Osteocyte (in vitro differentiated cells): ENCODE measurements around the gene LARGE2. TPM values are rescaled to one million over a fixed set of nuclear protein-coding genes. Genes with fewer than 3 reads are reported as not detected.

Source experiments
- DNase-seq: peaks from one replicate; pipeline ENCODE4 v3.0.0; 2021; ENCODE audit warnings: mixed read lengths; ENCODE audit not compliant: unreplicated experiment; ENCODE audit errors: extremely low spot score
- H3K27ac Mint-ChIP-seq: one replicate; pipeline ENCODE4 v1.8.0; 2021; ENCODE audit warnings: mild to moderate bottlenecking, mixed read lengths; ENCODE audit not compliant: unreplicated experiment
- H3K27me3 Mint-ChIP-seq: one replicate; pipeline ENCODE4 v1.8.0; 2021; ENCODE audit warnings: mixed read lengths; ENCODE audit not compliant: unreplicated experiment
- H3K36me3 Mint-ChIP-seq: one replicate; pipeline ENCODE4 v1.8.0; 2021; ENCODE audit warnings: mixed read lengths; ENCODE audit not compliant: unreplicated experiment
- H3K4me1 Mint-ChIP-seq: one replicate; pipeline ENCODE4 v1.8.0; 2021; ENCODE audit warnings: mixed read lengths; ENCODE audit not compliant: unreplicated experiment
- H3K4me3 Mint-ChIP-seq: one replicate; pipeline ENCODE4 v1.8.0; 2021; ENCODE audit warnings: mild to moderate bottlenecking, moderate library complexity, mixed read lengths; ENCODE audit not compliant: unreplicated experiment
- H3K9me3 Mint-ChIP-seq: one replicate; pipeline ENCODE4 v1.8.0; 2021; ENCODE audit warnings: mixed read lengths; ENCODE audit not compliant: unreplicated experiment
- CTCF ChIP-seq: fragments of 200-600 bp; sonication (generic); IDR thresholded peaks from 2 replicates; pipeline ENCODE4 v1.5.0; 2021; ENCODE audit warnings: antibody characterized with exemption, mild to moderate bottlenecking, moderate library complexity
- total RNA-seq: library from RNA; stranded (reverse); gene quantifications from 2 replicates; pipeline ENCODE4 v1.2.1, GENCODE V29; 2021

The LARGE2 gene
- total RNA-seq, 1 donor from 2014 or later, result not detected

DNA sequence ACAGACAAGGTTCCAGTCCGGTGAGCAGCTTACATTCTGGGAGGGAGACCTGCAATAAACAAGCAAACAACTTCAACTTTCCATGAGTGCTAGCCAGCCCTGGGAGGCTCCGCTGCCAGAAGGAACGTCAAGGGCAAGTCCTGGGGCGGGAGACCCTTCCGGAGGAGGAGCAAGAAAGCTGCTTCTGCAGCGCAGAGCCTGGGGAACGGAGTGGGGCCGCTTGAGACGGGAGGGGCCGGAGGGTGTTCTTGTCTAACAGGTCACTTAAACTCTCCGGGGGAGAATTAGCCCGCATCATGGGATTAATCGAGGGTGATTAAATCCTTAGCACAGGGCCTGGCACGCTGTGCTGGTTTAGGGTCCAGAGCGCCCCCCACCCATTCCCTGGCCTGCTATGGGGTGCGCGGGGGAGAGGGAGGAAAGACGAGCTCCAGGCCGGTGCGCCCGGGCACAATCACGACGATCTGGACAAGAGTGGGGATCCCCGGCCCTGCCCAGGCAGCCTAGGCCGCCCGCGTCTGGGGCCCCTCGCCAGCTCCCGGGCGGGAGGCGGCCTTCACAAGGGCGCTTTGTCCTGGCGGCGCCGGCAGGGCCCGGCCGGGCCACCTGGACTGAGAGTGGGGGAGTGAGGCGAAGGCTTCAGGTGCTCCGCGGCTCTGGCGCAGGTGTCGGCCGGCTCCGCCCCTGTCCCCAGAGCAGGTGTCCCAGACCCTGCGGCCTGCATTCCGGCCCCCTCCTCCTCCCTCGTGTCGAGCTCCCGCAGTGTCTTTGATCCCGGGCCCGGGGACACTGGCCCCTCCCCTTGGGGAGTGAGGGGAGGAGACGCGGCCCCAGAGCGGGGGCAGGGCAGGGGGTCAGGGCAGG is 663 bp upstream of the LARGE2 start:
- Mint-ChIP-seq H3K27ac (no peak overlapping the region), H3K27me3 (peaks cover 29% of the 10 kb centered on the region), H3K4me1 (peaks cover 23% of the 10 kb centered on the region), H3K4me3 (no peak overlapping the region), H3K9me3 (no peaks in the 10 kb centered on the region), H3K36me3 (no peaks in the 10 kb centered on the region)
- DNase-seq, result no peak
- TF ChIP-seq CTCF, result no peak

DNA sequence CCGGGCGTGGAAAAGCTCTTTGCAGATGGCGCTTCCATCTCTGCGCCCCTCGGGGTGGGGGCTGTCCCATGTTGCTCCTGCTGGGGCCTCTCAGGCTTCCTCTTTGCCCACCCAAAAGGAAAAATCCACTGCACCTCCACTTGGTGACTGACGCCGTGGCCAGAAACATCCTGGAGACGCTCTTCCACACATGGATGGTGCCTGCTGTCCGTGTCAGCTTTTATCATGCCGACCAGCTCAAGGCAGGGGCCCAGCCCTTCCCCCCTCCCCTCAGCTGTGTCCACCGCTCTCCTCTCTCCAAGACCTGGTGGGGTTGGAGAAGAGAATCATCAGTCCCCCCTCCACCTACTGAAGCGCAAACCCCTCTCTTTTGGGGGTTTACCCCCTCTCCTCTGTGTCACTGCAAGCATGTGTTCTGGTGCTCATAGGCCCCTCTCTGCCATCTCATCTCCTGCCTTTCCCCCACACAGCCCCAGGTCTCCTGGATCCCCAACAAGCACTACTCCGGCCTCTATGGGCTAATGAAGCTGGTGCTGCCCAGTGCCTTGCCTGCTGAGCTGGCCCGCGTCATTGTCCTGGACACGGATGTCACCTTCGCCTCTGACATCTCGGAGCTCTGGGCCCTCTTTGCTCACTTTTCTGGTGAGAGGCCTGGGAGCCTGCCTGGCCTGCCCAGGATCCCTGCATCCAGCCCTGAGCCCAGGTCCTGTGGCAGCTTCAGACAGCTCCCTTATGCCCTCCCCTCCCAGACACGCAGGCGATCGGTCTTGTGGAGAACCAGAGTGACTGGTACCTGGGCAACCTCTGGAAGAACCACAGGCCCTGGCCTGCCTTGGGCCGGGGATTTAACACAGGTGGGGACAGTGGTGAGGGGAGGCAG is 1.8 kb downstream of the LARGE2 start:
- DNase-seq, result no peak
- H3K27ac Mint-ChIP-seq, result no peak overlapping the region
- no peaks in the 10 kb centered on the region for H3K9me3 Mint-ChIP-seq
- peaks cover 12% of the 10 kb centered on the region for H3K4me1 Mint-ChIP-seq
- H3K27me3 Mint-ChIP-seq, result peaks cover 29% of the 10 kb centered on the region
- peak overlapping the region; percentile 40 for H3K4me3 Mint-ChIP-seq
- TF ChIP-seq CTCF, result no peak
- H3K36me3 Mint-ChIP-seq, result no peaks in the 10 kb centered on the region

- Mint-ChIP-seq H3K36me3 (no peaks in the 10 kb centered on the region), H3K27ac (no peak overlapping the region), H3K27me3 (peaks cover 29% of the 10 kb centered on the region)
Observed at GRCh38 chr11:45924927-45925326, 2.5 kb downstream of the LARGE2 start.

GRCh38 chr11:45925550-45925949 is 3.1 kb downstream of the LARGE2 start:
- DNase-seq, result no peak
- TF ChIP-seq CTCF, result no peak
- peaks cover 20% of the 10 kb centered on the region for H3K4me1 Mint-ChIP-seq
- H3K27ac Mint-ChIP-seq, result no peak overlapping the region
- peaks cover 29% of the 10 kb centered on the region for H3K27me3 Mint-ChIP-seq
- H3K4me3 Mint-ChIP-seq, result no peak overlapping the region
- no peaks in the 10 kb centered on the region for H3K9me3 Mint-ChIP-seq
- peaks cover 2% of the 10 kb centered on the region for H3K36me3 Mint-ChIP-seq

More at GRCh38 chr11:45924927-45925326, 2.5 kb downstream of the LARGE2 start:
- TF ChIP-seq CTCF, result no peak
- Mint-ChIP-seq H3K9me3 (no peaks in the 10 kb centered on the region), H3K4me3 (no peak overlapping the region), H3K4me1 (peaks cover 15% of the 10 kb centered on the region)
- DNase-seq, result no peak

DNA sequence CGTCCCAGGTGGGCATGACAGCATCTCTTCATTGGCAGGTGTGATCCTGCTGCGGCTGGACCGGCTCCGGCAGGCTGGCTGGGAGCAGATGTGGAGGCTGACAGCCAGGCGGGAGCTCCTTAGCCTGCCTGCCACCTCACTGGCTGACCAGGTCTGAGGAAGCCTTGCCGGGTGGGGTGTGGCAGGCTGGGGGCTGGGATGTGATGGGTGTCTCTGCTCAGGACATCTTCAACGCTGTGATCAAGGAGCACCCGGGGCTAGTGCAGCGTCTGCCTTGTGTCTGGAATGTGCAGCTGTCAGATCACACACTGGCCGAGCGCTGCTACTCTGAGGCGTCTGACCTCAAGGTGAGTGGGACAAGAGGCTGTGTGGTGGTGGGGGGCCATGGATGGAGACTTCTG is 3.5 kb downstream of the LARGE2 start:
- Mint-ChIP-seq H3K27ac (no peak overlapping the region), H3K4me3 (no peak overlapping the region)
- no peak for DNase-seq

More for the DNA sequence above, 3.5 kb downstream of the LARGE2 start:
- Mint-ChIP-seq H3K36me3 (peaks cover 2% of the 10 kb centered on the region), H3K4me1 (peaks cover 20% of the 10 kb centered on the region), H3K9me3 (no peaks in the 10 kb centered on the region), H3K27me3 (peaks cover 27% of the 10 kb centered on the region)
- TF ChIP-seq CTCF, result no peak
